ENCODE measurements around the gene SGSM1.
"Not testable (repeated sequence)": the region's sequence is repeated elsewhere in the genome, so short reads cannot be mapped to it uniquely, and the experiment has no call there.

Gene SGSM1

GRCh38 chr22:24905909-24906308 is 99.9 kb downstream of the SGSM1 start:
- no peaks in the 10 kb centered on the region; the same call in 1 of the 2 replicates for H3K9me3 ChIP-seq (ENCODE audit: control insufficient read depth, insufficient read depth, low read depth, low read length)
- no peak overlapping the region for H3K27ac ChIP-seq (ENCODE audit: extremely low read depth, low read depth, low read length)
- TF ChIP-seq ZNF311 (tag by site-specific recombination; IDR thresholded peaks at IDR 0.05; ENCODE audit: borderline replicate concordance) (no peak), SETDB1 (IDR thresholded peaks at IDR 0.05; ENCODE audit: insufficient read length, low read length) (peak; percentile 68)
- ChIA-PET CTCF (interaction anchor here (0.7 kb wide), 1 partner anchor 26 kb away, joined by 3 read pairs; no protein-coding TSS in a partner anchor), POLR2A (no interaction called here)
- H3K4me1 ChIP-seq (ENCODE audit: control insufficient read depth, insufficient read depth, low read length), result no peaks in the 10 kb centered on the region
- H3K36me3 ChIP-seq (ENCODE audit: control insufficient read depth in 2 of 2, insufficient read depth in 1 of 2, low read length in 2 of 2), result peaks cover 0 to 10% of the 10 kb centered on the region in 2 experiments; a peak in 2 of 3 replicates
- no peak overlapping the region for H3K4me3 ChIP-seq (ENCODE audit: low read depth, low read length)

- CTCF ChIA-PET, result interaction anchor here (0.7 kb wide), 1 partner anchor 72 kb away, joined by 3 read pairs; no protein-coding TSS in a partner anchor
- POLR2A ChIA-PET; H3K4me1 ChIP-seq (ENCODE audit: control insufficient read depth, insufficient read depth, low read length); H3K4me3 ChIP-seq (ENCODE audit: low read depth, low read length); H3K27ac ChIP-seq (ENCODE audit: extremely low read depth, low read depth, low read length); H3K9me3 ChIP-seq (ENCODE audit: control insufficient read depth, insufficient read depth, low read depth, low read length): not testable (repeated sequence)
- TF ChIP-seq ZNF140 (tag by site-specific recombination; IDR thresholded peaks at IDR 0.05) (0 out of 2 replicates have a peak, but pooled peaks have one; percentile 7), ZNF555 (tag by site-specific recombination; conservative IDR thresholded peaks at IDR 0.05) (peak; percentile 61), ZNF433 (tag by site-specific recombination; IDR thresholded peaks at IDR 0.05; ENCODE audit: low read depth) (0 out of 2 replicates have a peak, but pooled peaks have one; percentile 47), ZNF292 (tag by site-specific recombination; IDR thresholded peaks at IDR 0.05; ENCODE audit: borderline replicate concordance, low read depth) (0 out of 2 replicates have a peak, but pooled peaks have one; percentile 19), ZNF518A (tag by site-specific recombination; conservative IDR thresholded peaks at IDR 0.05; ENCODE audit: low read depth) (peak; percentile 71; the same call in 1 of the 2 replicates), ZNF654 (tag by site-specific recombination; IDR thresholded peaks at IDR 0.05; ENCODE audit: low read depth) (0 out of 2 replicates have a peak, but pooled peaks have one; percentile 4), ZXDB (tag by site-specific recombination; IDR thresholded peaks at IDR 0.05) (0 out of 2 replicates have a peak, but pooled peaks have one; percentile 20), ZNF394 (tag by site-specific recombination; IDR thresholded peaks at IDR 0.05; ENCODE audit: borderline replicate concordance) (peak; percentile 81), ZNF426 (tag by site-specific recombination; IDR thresholded peaks at IDR 0.05) (peak; percentile 65), ZBTB11 (tag by site-specific recombination; conservative IDR thresholded peaks at IDR 0.05; ENCODE audit: low read depth) (peak; percentile 43; the same call in 1 of the 2 replicates), ZNF560 (tag by site-specific recombination; IDR thresholded peaks at IDR 0.05; ENCODE audit: borderline replicate concordance) (0 out of 2 replicates have a peak, but pooled peaks have one; percentile 36), ZNF623 (tag by site-specific recombination; IDR thresholded peaks at IDR 0.05) (peak; percentile 46; the same call in 1 of the 2 replicates)
- H3K36me3 ChIP-seq (ENCODE audit: control insufficient read depth in 2 of 2, insufficient read depth in 1 of 2, low read length in 2 of 2), result peaks cover 0 to 10% of the 10 kb centered on the region in 2 experiments; a peak in 2 of 3 replicates
Measured at GRCh38 chr22:24907101-24907500, 101.1 kb downstream of the SGSM1 start.
